ENCODE measurements around the gene SPDYE3.
"Not testable (repeated sequence)": the region's sequence is repeated elsewhere in the genome, so short reads cannot be mapped to it uniquely, and the experiment has no call there.

DNA sequence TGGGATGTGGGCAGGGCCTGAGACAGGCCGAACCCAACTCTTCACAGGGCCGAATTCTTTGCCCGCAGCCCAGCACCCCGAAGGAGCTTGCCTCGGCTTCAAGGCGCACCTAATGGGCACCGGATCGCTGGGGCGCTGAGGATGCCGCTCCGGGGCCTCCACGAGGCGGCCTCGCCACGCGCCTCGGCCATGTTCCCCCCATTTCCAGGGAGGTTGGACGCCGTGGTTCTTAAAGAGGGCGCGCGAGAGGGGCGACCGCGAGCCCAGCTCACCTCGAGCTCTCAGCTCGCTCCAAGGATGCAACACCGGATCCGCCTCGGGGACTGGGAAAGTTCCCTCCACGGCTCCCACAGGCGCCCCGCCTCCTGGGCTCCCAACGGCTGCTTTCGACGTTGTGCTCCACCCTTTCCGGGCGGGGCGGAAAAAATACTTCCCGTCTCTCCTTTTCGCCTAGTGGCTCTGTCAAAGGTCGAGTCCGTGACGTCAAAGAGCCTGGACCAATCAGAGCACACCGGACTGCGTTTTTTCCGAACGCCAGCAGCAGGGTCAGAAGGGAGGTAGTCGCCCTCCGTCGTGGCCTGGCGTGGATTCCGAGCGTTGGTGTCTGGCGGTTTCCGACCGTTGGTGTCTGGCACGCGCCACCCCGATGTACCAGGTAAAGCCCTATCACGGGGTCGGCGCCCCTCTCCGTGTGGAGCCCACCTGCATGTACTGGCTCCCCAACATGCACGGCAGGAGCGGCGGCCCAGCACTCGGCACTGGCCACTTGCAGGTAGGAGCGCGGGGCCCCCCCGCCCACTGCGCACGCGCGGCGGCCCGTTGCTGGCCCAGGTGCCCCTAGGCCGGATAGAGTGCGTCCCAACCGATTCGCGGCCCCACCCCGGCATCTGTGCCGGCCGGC is 28.3 kb downstream of the SPDYE3 start:
- TF ChIP-seq POLR2A (IDR thresholded peaks at IDR 0.05; ENCODE audit: low read depth, low read length) (peak; percentile 94), TAF1 (IDR thresholded peaks at IDR 0.05; ENCODE audit: low read depth, low read length) (peak; percentile 69; the same call in 1 of the 2 replicates), POLR2AphosphoS5 (IDR thresholded peaks at IDR 0.05; ENCODE audit: low read depth, low read length) (peak; percentile 93)
- TF ChIP-seq SPI1 (IDR thresholded peaks at IDR 0.05; ENCODE audit: low read depth, low read length); POU2F2 (IDR thresholded peaks at IDR 0.05; ENCODE audit: low read depth, low read length); PAX5 (IDR thresholded peaks at IDR 0.05; ENCODE audit: insufficient read depth, low read length, severe bottlenecking): not testable (repeated sequence)

All from GM12891 (cell line).